Caco-2 (cell line): Measurements from ENCODE around the gene PIGV. TPM values are rescaled to one million over a fixed set of nuclear protein-coding genes. Genes with fewer than 3 reads are reported as not detected.

ENCODE experiments used
- BruUV-seq: library from RNA; stranded (reverse); fragments of 400-500 nt; replicated peaks from 2 replicates; lab custom pipeline; 2021; lab: Mats Ljungman, UMichigan
- CTCF ChIA-PET: fragments of 300-600 bp; sonication (Branson Sonifier 250); formaldehyde crosslinking; loops from one replicate; lab custom pipeline; 2022; ENCODE audit warnings: antibody characterized with exemption; lab: Charles Lee
- POLR2A ChIA-PET: fragments of 300-600 bp; sonication (Branson Sonifier 250); formaldehyde crosslinking; loops from one replicate; lab custom pipeline; 2022; ENCODE audit warnings: antibody characterized with exemption; lab: Charles Lee
- DNase-seq, 2 experiments: peaks; one replicate each; pipeline versions ENCODE4 v3.0.0 to v3.0.0-alpha.2; 2020 to 2022
- H3K27me3 ChIP-seq: replicated peaks from 2 replicates; pipeline ENCODE4 v1.6.0; 2011; ENCODE audit warnings: low read length; ENCODE audit not compliant: control insufficient read depth, insufficient read depth
- H3K36me3 ChIP-seq: 2 replicates; pipeline ENCODE4 v1.5.1; 2011; ENCODE audit warnings: low read length; ENCODE audit not compliant: control insufficient read depth, insufficient read depth
- H3K4me1 ChIP-seq: fragments of 250-450 bp; sonication (Bioruptor Pico); 2 replicates; pipeline ENCODE4 v1.5.1; 2020; ENCODE audit warnings: mild to moderate bottlenecking
- H3K4me3 ChIP-seq: 2 replicates; pipeline ENCODE4 v1.5.1; 2011; ENCODE audit warnings: low read depth, mild to moderate bottlenecking, control low read depth, low read length
- H3K9me3 ChIP-seq: fragments of 250-450 bp; sonication (Bioruptor Pico); 2 replicates; pipeline ENCODE4 v1.5.1; 2020; ENCODE audit warnings: mild to moderate bottlenecking, moderate library complexity
- H3K27ac Mint-ChIP-seq: one replicate; pipeline ENCODE4 v1.8.0; 2022; ENCODE audit warnings: mixed read lengths; ENCODE audit not compliant: unreplicated experiment
- H3K27me3 Mint-ChIP-seq: one replicate; pipeline ENCODE4 v1.8.0; 2022; ENCODE audit warnings: mixed read lengths; ENCODE audit not compliant: insufficient read depth, unreplicated experiment
- H3K36me3 Mint-ChIP-seq: one replicate; pipeline ENCODE4 v1.8.0; 2022; ENCODE audit warnings: mild to moderate bottlenecking, mixed read lengths; ENCODE audit not compliant: insufficient read depth, unreplicated experiment
- H3K4me1 Mint-ChIP-seq: one replicate; pipeline ENCODE4 v1.8.0; 2022; ENCODE audit warnings: low read depth, mixed read lengths; ENCODE audit not compliant: unreplicated experiment
- H3K4me3 Mint-ChIP-seq: one replicate; pipeline ENCODE4 v1.8.0; 2022; ENCODE audit warnings: mild to moderate bottlenecking, moderate library complexity, mixed read lengths; ENCODE audit not compliant: unreplicated experiment
- H3K9me3 Mint-ChIP-seq: one replicate; pipeline ENCODE4 v1.8.0; 2022; ENCODE audit warnings: mixed read lengths; ENCODE audit not compliant: unreplicated experiment
- intact Hi-C: fragments of 100-400 bp; cut with micrococcal nuclease; formaldehyde crosslinking; loops from one replicate; pipeline ENCODE4 v1.10.0; 2022; ENCODE audit not compliant: unreplicated experiment
- total RNA-seq: library from RNA; stranded (reverse); gene quantifications from 2 replicates; pipeline ENCODE4 v1.2.3, GENCODE V29; 2022
- TF ChIP-seq, protein P1 (sequence below), 2 experiments: fragments of 200-600 bp in 1 of 2; IDR thresholded peaks; 1 replicate in 1 of 2; 2 replicates in 1 of 2; pipeline versions ENCODE4 v1.5.1 to v1.8.0; 2011 to 2022; ENCODE audit warnings: antibody characterized with exemption in 1 of 2, control low read depth in 1 of 2, inconsistent platforms in 1 of 2, low read depth in 1 of 2, low read length in 1 of 2, mild to moderate bottlenecking in 1 of 2, moderate library complexity in 1 of 2; ENCODE audit not compliant: insufficient read depth in 1 of 2, severe bottlenecking in 1 of 2, unreplicated experiment in 1 of 2

The PIGV gene
- total RNA-seq, 1 experiment from 2014 or later = 10.0 TPM

DNA sequence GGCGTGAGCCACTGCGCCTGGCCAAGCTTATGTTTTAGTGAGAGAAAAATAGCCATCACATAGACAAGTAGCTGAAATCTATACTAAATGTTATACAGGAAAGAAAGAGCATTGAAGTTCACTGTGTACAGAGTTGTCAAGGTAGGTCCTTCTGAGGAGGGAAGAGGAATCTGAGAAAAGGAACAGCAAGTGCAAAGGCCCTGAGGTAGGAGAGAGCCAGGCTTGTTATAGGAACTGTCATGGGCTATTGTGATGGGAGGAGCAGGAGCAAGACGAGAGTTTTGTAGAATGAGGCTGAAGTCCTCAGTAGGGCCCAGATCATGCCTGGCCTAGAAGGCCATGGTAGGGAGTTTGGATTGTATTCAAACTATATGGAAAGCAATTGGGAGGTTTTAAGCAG, 43.3 kb downstream of the PIGV start:
- Histone ChIP-seq H3K9me3 (no peaks in the 10 kb centered on the region), H3K4me3 (no peak overlapping the region), H3K36me3 (no peaks in the 10 kb centered on the region; the same call in 1 of the 2 replicates), H3K4me1 (peaks cover under 1% of the 10 kb centered on the region), H3K27me3 (no peaks in the 10 kb centered on the region)
- H3K4me3 Mint-ChIP-seq = no peak overlapping the region
- intact Hi-C loops = no loop called here
- POLR2A ChIA-PET = no interaction called here
- TF ChIP-seq, protein P1, sequence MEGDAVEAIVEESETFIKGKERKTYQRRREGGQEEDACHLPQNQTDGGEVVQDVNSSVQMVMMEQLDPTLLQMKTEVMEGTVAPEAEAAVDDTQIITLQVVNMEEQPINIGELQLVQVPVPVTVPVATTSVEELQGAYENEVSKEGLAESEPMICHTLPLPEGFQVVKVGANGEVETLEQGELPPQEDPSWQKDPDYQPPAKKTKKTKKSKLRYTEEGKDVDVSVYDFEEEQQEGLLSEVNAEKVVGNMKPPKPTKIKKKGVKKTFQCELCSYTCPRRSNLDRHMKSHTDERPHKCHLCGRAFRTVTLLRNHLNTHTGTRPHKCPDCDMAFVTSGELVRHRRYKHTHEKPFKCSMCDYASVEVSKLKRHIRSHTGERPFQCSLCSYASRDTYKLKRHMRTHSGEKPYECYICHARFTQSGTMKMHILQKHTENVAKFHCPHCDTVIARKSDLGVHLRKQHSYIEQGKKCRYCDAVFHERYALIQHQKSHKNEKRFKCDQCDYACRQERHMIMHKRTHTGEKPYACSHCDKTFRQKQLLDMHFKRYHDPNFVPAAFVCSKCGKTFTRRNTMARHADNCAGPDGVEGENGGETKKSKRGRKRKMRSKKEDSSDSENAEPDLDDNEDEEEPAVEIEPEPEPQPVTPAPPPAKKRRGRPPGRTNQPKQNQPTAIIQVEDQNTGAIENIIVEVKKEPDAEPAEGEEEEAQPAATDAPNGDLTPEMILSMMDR (IDR thresholded peaks at IDR 0.05; ENCODE audit: insufficient read depth in 1 of 2, low read depth in 1 of 2, low read length in 1 of 2, severe bottlenecking in 1 of 2, unreplicated experiment in 1 of 2) = no peak
- no peak overlapping the region for H3K27ac Mint-ChIP-seq
- CTCF ChIA-PET = interaction anchor here (1.0 to 1.5 kb wide), 2 partner anchors 56 to 133 kb away, joined by 3 to 7 read pairs; no protein-coding TSS in a partner anchor
- DNase-seq = no peak
- no peaks in the 10 kb centered on the region for H3K27me3 Mint-ChIP-seq
- H3K4me1 Mint-ChIP-seq = peaks cover 10% of the 10 kb centered on the region
- peaks cover 5% of the 10 kb centered on the region for H3K36me3 Mint-ChIP-seq
- H3K9me3 Mint-ChIP-seq = no peaks in the 10 kb centered on the region
- BruUV-seq = no TSS peak

DNA sequence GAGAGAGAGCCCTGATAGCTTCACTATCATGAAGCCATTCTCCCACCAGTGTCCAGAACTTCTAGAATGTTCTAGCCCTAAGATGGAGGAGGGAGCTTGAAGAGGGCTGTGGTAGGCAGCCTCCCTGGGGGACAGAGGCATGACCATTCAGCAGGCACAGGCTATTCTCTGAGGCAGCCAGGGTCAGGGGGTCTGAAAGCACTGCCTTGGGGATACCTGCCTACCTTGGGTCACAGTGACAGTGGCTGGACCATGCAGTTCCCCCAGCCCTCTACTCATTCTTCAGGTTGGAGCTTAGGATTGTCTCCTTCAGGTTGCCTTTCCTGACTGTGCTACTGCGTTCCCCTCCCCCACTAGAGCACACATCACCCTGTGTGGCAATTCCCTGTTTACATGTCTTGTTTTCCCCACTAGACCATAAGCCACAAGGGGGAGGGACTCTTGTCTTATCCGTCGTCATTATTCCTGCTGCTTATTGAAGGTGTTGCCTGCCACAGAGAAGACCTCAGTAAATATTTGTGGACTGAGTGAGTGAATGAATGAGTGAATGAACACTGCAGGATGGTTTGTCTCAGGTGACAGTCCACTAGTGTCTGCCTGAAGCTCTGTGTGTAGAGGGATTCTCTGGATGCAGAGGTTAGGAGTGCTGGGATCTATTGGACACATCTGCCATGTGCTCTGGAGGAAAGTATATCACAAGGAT, 43.9 kb downstream of the PIGV start:
- TF ChIP-seq, protein P1 (IDR thresholded peaks at IDR 0.05; ENCODE audit: insufficient read depth in 1 of 2, low read depth in 1 of 2, low read length in 1 of 2, severe bottlenecking in 1 of 2, unreplicated experiment in 1 of 2) = no peak
- intact Hi-C loops = no loop called here
- H3K9me3 Mint-ChIP-seq = no peaks in the 10 kb centered on the region
- peaks cover 10% of the 10 kb centered on the region for H3K4me1 Mint-ChIP-seq
- peaks cover 5% of the 10 kb centered on the region for H3K36me3 Mint-ChIP-seq
- no peaks in the 10 kb centered on the region for H3K4me1 ChIP-seq
- H3K27me3 Mint-ChIP-seq = no peaks in the 10 kb centered on the region
- no peaks in the 10 kb centered on the region for H3K9me3 ChIP-seq
- peak in 1 of 2 experiments; percentile 43 for DNase-seq
- no peak overlapping the region for H3K4me3 ChIP-seq
- BruUV-seq = no TSS peak
- ChIA-PET POLR2A (no interaction called here), CTCF (interaction anchor here (1.5 kb wide), 1 partner anchor 133 kb away, joined by 3 read pairs; no protein-coding TSS in a partner anchor)
- H3K27ac Mint-ChIP-seq = no peak overlapping the region
- no peaks in the 10 kb centered on the region for H3K27me3 ChIP-seq
- no peak overlapping the region for H3K4me3 Mint-ChIP-seq
- no peaks in the 10 kb centered on the region; the same call in 1 of the 2 replicates for H3K36me3 ChIP-seq

DNA sequence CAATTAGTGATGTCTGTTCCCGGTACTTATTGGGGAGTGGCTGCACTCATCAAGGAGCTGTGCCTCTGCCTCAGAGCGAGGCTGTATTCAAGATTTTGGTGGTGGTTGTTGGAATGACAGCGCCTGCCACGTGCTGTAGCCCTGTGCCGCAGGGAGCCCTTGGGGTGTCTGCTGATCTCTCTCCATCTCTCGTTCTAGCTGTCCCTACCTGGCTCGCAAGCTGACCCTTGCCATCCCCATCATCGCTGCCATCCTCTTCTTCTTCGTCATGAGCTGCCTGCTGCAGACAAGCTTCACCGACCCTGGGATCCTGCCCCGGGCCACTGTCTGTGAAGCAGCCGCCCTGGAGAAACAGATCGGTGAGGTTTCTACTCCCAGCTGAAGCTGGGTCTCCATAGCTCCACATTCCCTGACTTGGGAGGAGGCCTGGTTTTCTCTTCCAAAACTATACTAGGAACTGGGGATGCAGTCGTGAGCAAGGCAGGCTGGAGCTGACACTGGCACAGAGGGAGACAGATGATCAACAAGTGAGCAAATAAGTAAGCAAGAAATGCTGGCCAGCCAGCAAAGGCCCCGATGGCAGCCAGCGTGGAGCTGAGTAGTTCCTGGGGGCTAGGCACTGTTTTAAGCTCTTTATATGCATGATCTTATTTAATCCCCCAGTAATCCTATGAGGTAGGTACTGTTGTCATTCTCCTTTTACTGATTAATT, 44.7 kb downstream of the PIGV start:
- BruUV-seq = no TSS peak
- H3K27me3 ChIP-seq = no peaks in the 10 kb centered on the region
- Mint-ChIP-seq H3K27me3 (no peaks in the 10 kb centered on the region), H3K4me1 (peaks cover 8% of the 10 kb centered on the region), H3K36me3 (peaks cover 2% of the 10 kb centered on the region), H3K4me3 (no peak overlapping the region), H3K27ac (no peak overlapping the region), H3K9me3 (no peaks in the 10 kb centered on the region)
- ChIA-PET POLR2A (no interaction called here), CTCF (no interaction called here)
- no peaks in the 10 kb centered on the region for H3K9me3 ChIP-seq
- TF ChIP-seq, protein P1 (IDR thresholded peaks at IDR 0.05; ENCODE audit: insufficient read depth in 1 of 2, low read depth in 1 of 2, low read length in 1 of 2, severe bottlenecking in 1 of 2, unreplicated experiment in 1 of 2) = no peak
- H3K4me1 ChIP-seq = no peaks in the 10 kb centered on the region
- no peak overlapping the region for H3K4me3 ChIP-seq
- H3K36me3 ChIP-seq = no peaks in the 10 kb centered on the region; the same call in 1 of the 2 replicates
- intact Hi-C loops = no loop called here
- DNase-seq = no peak
